Thyroid gland (tissue), 4 donors: ENCODE results near the gene CYP51A1.
A peak's percentile ranks its signal among the peaks of the same experiment; 100 is the strongest.

Experiments
- POLR2A ChIP-seq, 2 donors: fragments of 450-650 bp; IDR thresholded peaks; one replicate each; pipeline ENCODE4 v1.6.1; 2017; ENCODE audit warnings: antibody characterized with exemption in 2 of 2, mild to moderate bottlenecking in 2 of 2, moderate library complexity in 1 of 2
- TF ChIP-seq, protein P1 (sequence below), 6 experiments: fragments of 200-600 bp in 3 of 6; fragments of 450-650 bp in 3 of 6; sonication (generic) in 3 of 6; IDR thresholded peaks; one replicate each; pipeline ENCODE4 v1.5.1; 2016 to 2019; ENCODE audit warnings: antibody characterized with exemption in 6 of 6, mild to moderate bottlenecking in 2 of 6, inconsistent platforms in 1 of 6, moderate library complexity in 1 of 6

DNA sequence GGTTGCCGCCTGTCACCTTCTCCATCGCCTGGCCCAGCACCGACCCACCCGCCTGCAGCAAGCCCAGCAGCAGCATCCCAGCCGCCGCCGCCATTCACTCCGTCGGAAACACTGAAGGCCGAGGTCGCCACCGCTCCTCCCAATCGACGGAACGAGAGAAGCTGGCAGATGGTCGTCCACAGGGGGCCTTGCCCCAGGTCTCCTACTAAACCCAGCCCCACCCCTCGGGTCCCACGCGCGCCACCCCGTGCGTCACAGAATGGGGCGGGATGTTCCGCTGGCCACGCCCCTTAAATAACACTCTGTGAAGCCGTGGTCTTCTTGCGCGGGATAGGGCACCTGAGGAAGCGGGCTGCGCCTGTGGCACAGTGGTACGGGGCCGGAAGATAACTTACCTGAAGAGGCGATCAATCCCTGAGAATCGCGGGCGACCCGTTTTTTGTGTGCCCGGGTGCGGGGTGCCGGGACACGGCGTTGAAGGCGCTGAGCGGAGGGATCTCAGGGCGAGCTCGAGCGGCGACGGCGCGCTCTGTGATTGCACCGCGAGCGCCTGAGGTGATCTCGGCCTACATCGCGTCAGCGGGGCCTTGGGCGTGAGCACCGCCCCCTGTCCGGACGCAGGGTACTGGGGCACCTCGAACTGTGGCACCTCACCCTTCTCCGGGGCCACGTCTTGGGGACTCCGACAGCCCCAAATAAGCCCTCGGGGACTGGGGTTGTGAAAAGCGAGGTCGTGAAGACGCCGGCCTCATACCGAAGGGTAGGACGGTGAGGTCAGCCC, at the start of gene CYP51A1:
- TF ChIP-seq, protein P1, sequence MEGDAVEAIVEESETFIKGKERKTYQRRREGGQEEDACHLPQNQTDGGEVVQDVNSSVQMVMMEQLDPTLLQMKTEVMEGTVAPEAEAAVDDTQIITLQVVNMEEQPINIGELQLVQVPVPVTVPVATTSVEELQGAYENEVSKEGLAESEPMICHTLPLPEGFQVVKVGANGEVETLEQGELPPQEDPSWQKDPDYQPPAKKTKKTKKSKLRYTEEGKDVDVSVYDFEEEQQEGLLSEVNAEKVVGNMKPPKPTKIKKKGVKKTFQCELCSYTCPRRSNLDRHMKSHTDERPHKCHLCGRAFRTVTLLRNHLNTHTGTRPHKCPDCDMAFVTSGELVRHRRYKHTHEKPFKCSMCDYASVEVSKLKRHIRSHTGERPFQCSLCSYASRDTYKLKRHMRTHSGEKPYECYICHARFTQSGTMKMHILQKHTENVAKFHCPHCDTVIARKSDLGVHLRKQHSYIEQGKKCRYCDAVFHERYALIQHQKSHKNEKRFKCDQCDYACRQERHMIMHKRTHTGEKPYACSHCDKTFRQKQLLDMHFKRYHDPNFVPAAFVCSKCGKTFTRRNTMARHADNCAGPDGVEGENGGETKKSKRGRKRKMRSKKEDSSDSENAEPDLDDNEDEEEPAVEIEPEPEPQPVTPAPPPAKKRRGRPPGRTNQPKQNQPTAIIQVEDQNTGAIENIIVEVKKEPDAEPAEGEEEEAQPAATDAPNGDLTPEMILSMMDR (IDR thresholded peaks at IDR 0.05), result peak in 1 of 6 experiments; percentile 16
- TF ChIP-seq POLR2A (IDR thresholded peaks at IDR 0.05), result peak; percentile 55 to 84
